Left ventricle myocardium superior (tissue), 1 donor: Measurements from ENCODE around the gene MLLT3. TPM values are rescaled to one million over a fixed set of nuclear protein-coding genes. Genes with fewer than 3 reads are reported as not detected.
"Not testable (repeated sequence)": the region's sequence is repeated elsewhere in the genome, so short reads cannot be mapped to it uniquely, and the experiment has no call there.

ENCODE experiments used
- ATAC-seq: fragments of 200-7000 bp; cut with Tn5 transposase; one replicate; pipeline ENCODE4 v1.9.1; 2020; ENCODE audit warnings: mild to moderate bottlenecking, moderate library complexity
- DNase-seq: peaks from one replicate; pipeline ENCODE4 v3.0.0-alpha.2; 2020
- intact Hi-C: fragments of 100-400 bp; cut with micrococcal nuclease; formaldehyde crosslinking; loops from one replicate; pipeline ENCODE4 v1.11.0; 2022
- total RNA-seq: library from RNA; stranded (reverse); fragmentation: NEBNext Ultra II Directional; extraction: Animal tissue kit (Norgen Biotek cat#: 25700); gene quantifications from one replicate; pipeline ENCODE4 v1.2.1, GENCODE V29; 2021
- donor health status: DM: no; HTN: yes; CAD: no; lungs with severe emphysema.

The MLLT3 gene
- total RNA-seq, 1 donor from 2014 or later: 15.4 TPM

DNA sequence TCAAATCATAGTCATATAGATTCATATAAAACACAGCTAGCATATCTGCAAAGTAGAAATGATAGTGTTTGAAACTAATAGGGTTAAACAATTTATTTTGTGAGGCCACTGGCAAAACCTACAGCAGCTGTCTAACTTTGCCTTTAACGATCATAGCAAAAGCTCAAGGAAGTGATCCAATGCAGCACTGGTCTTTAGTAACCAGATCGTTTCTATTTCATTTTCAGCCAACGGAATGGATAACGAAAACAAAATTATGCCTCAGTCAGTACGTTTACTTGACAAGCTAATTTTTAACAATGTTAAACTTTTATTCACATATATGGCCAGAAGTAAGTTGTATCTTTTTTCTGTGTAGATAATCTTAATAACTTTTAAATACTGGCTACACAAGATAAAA lies 17.7 kb downstream of the MLLT3 start:
- DNase-seq (no peak), ATAC-seq (peak; percentile 43)
- intact Hi-C loops: loop anchor here (10.0 kb wide), 1 partner anchor 50 kb away; no protein-coding TSS in a partner anchor

DNA sequence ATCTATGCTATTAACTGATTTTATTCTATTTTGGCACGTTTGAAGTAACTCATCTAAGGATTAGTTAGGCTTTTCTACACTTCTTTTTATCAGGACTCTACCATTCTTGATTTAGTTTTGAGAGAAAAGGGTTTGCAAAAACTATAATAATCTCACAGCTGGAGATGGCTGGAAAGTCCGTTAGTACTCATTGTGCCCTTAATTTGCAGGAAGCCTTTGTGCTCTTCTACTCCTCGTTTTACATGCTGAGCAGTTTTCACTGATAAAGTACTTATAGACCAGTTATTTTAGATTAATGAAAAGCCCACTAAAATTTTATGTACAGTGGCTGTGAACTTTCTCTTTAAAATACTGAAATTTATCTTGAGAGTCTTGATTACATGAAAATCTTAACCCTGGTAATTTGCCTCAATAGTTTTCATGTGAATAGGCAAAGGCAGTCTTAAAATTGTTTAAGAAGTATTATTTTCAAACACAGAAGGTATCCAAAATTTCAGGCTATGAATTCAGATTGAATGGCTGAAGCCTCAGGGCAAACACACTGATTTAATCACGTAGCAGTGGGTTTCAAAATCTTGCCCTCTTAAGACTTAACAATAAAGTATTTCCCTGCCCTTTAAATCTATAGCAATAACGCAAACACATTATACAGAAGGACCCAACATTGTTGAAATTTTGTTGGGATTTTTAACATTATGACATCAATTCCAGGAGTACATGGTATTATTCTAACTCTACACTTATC lies 18.6 kb downstream of the MLLT3 start:
- intact Hi-C loops: loop anchor here (10.0 kb wide), 1 partner anchor 49 kb away; no protein-coding TSS in a partner anchor
- no peak for DNase-seq
- no peak for ATAC-seq

DNA sequence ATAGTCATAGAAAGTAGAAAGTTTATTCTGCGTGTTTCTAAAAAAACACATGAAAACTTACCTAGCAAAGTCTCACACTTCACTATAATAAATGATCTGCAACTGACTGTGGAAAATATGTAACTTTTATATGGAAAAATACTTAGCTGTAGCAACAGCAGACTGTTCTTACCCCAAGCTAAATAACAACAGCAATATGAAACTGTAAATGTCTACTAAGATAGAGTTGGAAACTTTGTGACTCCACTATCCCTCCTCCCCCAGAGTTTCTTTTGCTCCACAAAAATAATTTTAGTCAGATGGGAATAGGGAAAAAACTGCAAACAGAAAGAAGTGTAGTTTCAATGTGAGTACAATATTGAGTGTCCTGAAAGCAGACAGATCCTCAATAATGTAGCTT lies 21.0 kb downstream of the MLLT3 start:
- DNase-seq (no peak), ATAC-seq (no peak)
- intact Hi-C loops: loop anchor here (10.0 kb wide), 1 partner anchor 46 kb away; no protein-coding TSS in a partner anchor

DNA sequence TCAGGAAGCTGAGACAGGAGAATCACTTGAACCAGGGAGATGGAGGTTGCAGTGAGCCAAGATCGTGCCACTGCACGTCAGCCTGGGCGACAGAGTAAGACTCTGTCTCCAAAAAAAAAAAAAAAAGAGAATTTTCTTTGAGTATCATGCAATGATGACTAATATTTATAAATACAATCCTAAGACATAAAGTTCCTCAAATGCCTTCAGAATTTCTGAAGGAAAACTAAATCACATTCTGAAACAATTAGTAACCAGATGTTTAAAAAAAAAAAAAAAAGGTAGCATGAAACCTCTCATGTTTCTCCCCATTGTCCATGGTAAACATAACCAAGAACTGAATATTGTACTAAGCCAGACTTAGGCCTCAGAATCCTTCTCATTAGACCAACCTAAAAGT lies 23.1 kb downstream of the MLLT3 start:
- intact Hi-C loops: no loop called here
- ATAC-seq: no peak

DNA sequence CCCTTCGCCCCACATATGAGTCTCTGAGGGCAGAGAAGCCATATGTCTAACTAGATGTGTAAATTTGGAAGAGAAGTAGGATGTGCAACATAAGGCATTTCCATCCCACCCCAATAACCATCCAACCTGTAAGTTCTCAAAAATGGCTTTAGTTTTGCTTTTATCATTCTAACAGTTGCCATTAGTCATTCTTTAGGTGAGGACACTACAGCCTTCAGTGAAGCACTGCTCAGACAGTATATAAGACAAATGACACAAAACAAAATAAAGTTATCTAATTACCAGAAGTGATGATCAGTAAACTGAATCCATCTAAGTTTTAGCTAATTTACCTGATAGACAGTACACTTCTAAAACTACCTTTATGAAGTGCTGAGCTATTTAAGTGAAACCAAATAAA lies 23.9 kb downstream of the MLLT3 start:
- intact Hi-C loops: no loop called here
- DNase-seq (no peak), ATAC-seq (no peak)

More for the DNA sequence above, 23.1 kb downstream of the MLLT3 start:
- no peak for DNase-seq

DNA sequence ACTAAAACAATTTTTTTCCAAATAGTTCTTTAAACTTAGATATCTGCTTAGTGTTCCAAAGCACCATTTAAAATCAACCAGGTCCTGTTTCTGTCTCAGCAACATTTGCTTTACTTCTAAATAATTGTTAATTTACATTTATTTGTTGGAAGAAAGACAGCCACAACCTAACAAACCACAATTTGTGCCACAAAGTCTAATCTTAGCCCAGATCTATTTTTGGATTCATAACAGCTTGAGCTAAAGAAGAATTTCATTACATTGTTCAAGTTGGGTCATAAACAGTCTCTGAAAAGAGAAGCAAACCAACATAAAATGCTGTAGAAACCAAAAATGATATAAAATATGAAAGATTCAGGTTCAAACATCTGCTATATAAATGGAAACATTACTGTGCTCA lies 24.4 kb downstream of the MLLT3 start:
- no peak for DNase-seq
- intact Hi-C loops: no loop called here
- ATAC-seq: no peak

DNA sequence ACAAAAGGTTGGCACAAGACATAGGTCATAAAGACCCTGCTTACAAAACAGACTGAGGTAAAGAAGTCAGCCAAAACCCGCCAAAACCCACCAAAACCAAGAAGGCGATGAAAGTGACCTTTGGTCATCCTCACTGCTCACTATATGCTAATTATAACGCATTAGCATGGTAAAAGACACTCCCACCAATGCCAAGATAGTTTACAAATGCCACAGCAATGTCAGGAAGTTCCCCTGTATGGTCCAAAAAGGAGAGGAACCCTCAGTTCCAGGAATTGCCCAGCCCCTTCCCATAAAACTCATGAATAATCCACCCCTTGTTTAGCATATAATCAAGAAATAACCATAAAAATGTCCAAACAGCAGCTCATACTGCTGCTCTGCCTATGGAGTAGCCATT lies 27.7 kb downstream of the MLLT3 start:
- ATAC-seq (no peak), DNase-seq (no peak)
- intact Hi-C loops: no loop called here

DNA sequence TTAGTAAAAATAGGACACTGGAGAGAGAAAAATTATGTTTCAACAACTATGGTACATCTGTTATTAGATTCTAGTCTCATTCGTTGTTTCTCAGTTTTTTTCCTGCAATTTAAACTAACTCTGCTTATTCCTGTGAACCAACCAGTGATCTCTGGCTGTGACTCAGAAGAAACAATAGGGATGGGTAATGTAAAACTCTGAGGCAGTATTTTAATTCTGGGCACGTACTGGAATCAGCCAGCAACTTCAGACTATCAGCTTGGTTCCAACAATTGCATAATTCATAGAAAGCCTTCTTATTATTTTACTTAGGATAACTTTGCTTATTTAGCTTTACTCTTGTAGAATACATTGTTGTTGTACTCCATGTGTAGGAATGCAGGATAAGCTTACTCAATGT lies 28.8 kb downstream of the MLLT3 start:
- no peak for ATAC-seq
- no peak for DNase-seq
- intact Hi-C loops: no loop called here

DNA sequence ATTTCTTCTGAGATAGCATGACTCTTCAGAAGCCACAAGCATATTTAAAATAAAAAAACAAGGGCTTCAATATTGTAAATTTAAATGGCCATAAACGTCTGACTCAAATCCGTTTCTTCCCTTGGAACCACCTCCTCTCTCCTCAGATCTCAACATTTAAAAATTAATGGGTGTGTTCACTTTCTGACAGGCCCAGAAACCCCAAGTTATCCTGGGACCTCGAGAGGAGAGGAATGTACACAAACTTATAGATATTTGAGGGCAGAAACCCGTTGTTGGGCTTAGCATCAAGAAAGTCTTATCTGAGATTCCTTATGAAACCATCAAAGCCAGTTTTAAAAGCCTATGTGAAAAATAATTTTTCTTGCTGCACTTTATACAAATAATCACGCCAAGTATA lies 29.2 kb downstream of the MLLT3 start:
- DNase-seq: no peak
- no peak for ATAC-seq
- intact Hi-C loops: no loop called here

DNA sequence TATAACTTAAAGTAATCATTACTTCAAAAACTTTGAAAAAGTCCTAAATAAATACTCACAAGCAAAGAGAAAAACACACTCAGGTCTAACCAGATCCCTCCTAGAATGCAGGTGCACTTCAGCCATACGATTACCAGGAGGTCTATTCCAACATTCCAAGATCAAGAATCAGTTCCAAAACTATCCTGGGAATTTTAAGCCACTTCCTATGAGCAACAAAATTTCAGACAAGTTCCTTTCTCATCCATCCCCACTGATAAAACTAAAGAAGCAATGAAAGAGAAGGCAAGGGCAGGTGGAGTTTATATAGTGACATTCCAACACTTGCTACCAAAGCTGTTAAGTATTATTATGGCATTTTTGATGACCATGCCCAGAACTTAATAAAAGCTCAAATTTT lies 29.6 kb downstream of the MLLT3 start:
- intact Hi-C loops: no loop called here
- DNase-seq: no peak
- ATAC-seq: no peak

DNA sequence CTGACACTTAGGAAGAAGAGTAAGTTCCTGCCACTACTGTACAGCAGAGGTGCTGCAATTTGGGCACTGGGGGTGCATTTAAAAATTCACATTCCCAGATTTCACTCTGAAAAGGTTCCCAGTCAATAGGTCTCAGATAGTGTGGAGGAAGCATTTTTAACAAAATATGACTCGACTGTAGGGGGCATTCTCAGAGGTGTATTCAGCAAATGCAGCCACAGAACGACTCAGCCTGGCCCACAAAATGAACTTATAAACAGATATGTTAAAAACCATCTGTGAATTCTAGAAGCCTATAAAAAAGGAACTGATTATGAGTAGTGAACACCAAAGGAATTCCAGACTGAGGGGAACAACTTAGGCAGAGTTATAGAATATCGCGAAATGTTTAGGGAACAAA lies 31.1 kb downstream of the MLLT3 start:
- DNase-seq (no peak), ATAC-seq (no peak)
- intact Hi-C loops: no loop called here

DNA sequence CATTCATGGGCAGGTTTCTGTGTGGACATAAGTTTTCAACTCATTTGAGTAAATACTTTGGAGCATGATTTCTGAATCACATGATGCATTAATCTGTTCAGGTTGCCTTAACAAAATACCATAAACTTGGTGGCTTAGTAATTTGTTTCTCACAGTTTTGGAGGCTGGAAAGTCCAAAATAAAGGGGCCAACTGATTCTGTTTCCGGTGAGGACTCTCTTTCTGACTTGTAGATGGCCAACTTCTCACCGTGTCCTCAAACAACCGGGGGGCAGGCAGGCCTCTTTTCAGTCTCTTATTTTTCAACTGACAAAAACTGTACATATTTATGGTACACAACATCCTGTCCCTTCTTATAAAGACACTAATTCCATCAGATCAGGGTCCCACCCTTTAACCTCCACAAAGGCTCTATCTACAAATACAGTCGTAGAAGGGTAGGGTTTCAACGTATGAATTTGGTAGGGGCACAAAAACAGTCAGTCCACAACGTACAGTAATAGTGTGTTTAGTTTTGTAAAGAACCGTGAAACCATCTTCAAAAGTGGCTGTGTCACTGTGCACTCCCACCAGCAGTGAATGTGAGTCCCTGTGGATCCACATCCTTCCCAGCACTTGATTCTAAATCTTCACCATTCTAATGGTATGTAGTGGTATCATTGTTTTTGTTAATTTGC lies 37.2 kb downstream of the MLLT3 start:
- no peak for ATAC-seq
- DNase-seq: no peak
- intact Hi-C loops: no loop called here

DNA sequence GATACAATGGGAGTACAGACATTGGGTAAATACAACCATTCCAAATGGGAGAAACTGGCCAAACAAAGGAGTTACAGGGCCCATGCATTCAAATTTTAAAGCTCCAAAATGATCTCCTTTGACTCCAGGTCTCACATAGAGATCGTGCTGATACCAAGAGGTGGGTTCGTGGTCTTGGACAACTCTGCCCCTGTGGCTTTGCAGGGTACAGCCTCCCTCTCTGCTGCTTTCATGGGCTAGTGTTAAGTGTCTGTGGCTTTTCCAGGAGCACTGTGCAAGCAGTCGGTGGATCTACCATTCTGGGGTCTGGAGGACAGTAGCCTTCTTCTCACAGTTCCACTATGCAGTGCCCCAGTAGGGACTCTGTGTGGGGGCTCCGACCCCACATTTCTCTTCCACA lies 39.2 kb downstream of the MLLT3 start:
- ATAC-seq, intact Hi-C loops, DNase-seq: not testable (repeated sequence)

DNA sequence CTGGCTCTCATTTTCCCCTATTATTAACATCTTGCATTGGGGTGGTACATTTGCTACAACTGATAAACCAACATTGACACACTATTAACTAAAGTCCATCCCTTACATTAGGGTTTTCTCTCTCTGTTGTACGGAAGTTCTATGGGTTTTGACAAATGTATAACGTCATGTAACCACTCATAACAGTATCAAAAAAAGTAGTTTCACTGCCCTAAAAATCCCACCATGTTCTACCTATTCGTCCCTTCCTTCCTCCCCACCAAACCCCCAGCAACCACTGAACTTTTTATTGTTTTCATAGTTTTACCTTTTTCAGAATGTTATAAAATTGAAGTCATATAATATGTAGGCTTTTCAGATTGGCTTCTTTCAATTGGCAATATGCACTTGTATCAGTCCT lies 40.1 kb downstream of the MLLT3 start:
- no peak for DNase-seq
- no peak for ATAC-seq
- intact Hi-C loops: no loop called here

DNA sequence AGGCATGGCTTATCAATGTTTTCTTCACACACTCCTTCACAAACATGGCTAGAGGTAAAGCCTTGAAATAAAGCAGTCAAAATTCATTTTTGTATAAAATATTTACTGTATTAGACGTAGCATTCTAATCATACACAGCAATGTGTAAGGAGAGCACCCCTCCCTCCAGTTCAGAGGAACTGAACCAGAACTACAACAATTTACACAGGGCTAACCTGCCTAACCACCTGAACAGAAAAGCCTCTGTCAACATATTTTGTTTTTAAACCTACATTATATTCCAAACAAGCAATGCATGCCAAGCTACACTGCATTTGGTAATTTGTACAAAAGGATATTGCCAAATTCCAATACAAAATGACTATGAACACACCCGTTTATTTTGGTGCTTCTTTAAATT lies 41.6 kb downstream of the MLLT3 start:
- ATAC-seq: no peak
- DNase-seq: no peak
- intact Hi-C loops: no loop called here

DNA sequence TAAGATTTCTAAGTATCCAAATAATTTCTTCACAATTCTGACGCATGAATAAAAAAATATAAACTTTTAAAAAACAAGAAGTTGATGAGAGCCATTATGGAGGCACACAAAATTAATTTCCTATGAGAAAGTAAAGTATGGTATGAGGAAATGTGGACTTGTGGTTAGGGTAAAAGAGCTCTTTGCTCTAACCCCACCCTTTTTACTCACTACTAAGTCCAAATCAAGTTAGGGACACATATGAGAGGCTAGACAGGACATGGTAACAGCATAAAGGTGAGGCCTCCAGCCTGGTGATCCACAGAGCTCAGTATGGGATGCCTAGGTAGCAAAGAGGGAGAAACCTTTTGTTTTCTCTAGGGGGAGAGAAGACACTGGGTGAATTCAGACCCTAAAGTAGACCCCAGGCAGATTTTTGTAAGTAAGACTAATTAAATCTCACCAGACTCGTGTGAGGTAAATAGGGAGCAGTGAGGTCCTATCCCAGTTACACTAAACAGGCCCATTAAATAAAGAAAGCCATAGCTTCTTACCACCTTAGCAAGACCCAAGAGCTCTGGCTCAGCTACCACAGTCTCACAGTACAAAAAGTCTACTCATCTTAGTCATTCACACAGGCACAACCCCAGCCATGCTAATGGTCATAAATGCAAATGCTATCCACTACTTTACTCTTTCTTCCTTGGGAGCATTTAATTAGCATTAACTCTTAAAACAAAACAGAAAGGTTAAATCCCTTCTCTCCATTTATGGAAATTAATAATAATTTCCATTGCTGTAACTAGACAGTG lies 42.6 kb downstream of the MLLT3 start:
- ATAC-seq: no peak
- intact Hi-C loops: no loop called here
- DNase-seq: no peak

DNA sequence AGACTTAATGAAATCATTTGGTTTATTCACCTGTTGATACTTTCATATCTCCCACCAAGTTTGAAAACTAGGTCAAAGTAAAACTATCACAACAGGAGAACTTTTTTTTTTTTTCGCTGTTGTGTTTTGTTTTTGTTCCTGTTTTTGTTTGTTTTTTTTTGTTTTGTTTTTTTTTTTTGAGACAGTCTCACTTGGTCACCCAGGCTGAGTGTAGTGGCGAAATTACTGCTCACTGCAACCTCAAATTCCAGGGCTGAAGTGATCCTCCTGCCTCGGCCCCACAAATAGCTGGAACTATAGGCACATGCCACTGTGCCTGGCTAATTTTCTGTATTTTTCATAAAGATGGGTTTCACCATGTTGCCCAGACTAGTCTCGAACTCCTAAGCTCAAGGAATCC lies 49.3 kb downstream of the MLLT3 start:
- ATAC-seq: no peak
- intact Hi-C loops: no loop called here
- no peak for DNase-seq

DNA sequence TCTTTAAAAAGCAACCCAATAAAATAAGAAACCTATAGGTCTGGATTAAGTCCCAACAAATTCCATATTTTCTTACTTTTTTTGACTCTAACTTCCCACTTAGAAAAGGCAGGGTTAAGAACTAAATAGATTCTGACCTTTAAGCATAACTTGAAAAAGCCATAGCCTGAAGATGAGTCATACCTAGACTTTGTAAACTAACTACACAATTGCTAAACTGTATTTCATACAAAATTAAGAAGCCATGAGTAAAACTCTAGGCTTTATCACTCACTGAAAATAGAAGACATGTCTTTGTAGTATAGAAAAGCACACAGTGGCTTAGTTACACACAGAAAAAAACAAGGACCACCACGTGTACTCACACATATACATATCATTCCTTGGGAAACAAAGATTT lies 51.5 kb downstream of the MLLT3 start:
- intact Hi-C loops: no loop called here
- ATAC-seq (no peak), DNase-seq (no peak)

DNA sequence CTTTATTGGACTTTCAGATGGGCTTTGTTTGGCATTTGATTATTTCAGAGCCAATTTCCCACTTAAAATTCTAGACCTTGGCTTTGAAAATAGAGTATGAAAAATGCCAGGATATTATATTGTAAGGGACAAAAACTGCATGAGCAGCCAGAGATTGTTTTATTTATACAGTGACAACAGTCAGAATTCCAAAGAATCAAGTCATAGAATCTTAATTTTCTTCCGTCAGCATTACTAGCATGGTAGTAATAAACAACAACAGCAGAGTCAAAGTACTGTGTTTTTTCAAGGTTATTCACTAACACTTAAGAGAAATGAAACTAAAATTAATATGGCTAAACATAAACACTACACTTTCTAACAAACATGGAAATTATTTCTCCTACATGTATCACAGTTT lies 52.2 kb downstream of the MLLT3 start:
- intact Hi-C loops: no loop called here
- DNase-seq (no peak), ATAC-seq (no peak)

DNA sequence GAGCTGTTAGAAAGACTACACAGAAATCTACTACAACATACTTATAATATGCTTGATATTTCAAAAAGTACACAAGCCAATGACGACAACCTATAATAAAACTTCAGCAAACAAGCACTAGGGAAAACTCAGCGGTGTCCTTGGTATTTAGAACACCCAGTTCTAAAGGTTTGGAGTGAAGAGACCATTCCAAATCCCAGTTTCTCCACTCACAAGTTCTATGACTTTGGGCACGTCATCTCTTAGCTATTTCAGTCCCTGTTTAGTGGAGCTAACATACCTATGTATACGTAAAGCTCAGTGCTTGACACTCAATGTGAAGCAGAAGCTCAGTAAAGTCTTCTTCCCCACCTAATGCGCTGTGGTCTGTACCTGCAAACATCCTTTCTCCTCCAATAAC lies 52.8 kb downstream of the MLLT3 start:
- no peak for DNase-seq
- intact Hi-C loops: no loop called here
- ATAC-seq: no peak
